Measurements from ENCODE around the gene TNRC6C.
"Not testable (repeated sequence)": the region's sequence is repeated elsewhere in the genome, so short reads cannot be mapped to it uniquely, and the experiment has no call there.

TNRC6C gene

DNA sequence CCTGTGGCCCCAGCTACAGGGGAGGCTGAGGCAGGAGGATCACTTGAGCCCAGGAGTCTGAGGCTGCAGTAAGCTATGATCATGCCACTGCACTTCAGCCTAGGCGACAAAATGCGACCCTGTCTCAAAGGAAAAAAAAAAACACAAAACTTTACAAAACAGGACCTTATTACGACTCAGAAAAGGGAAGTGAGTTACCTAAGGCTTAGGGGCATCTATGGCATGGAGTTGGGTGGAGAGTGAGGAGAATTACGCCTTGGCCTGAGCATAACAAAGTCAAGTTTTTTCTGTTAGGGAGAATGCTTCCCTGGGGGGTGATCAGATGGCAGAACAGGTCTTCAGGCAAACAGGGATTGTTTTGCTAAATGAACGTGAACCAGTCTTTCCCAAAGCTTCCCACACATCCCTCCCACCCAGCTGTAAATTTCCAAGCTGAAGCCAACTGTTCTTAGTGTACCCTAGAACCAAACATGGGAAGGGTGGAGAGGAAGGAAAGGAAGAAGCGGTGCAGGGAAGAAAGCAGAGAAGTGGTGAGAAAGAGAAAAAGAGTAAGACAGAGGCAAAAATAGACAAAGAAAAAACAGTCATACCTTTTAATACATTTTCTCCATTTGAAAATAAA, 24.6 kb upstream of the TNRC6C start:
- DNase-seq, result no peak

DNA sequence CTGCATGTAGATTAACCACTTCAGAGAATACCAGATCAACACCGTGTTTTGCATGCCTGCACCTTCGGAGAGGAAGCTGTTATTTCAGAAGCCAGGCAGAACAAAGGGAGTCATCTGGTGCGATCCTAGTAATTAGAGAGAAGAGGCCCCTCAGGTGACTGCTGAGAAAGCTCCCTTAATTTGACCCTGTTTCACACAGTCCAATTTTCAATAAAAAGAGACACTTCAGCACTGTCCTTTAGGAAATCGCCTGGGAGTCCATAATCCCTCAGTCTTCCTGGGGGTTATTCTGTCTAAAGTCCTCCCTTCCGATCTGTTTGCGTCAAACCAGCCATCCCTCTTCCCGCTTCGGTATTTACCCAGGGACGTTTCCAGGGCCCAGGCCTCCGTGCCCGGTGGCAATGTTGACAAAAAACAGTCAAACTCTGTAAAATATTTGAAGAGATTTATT, 23.4 kb upstream of the TNRC6C start:
- DNase-seq, result no peak

DNA sequence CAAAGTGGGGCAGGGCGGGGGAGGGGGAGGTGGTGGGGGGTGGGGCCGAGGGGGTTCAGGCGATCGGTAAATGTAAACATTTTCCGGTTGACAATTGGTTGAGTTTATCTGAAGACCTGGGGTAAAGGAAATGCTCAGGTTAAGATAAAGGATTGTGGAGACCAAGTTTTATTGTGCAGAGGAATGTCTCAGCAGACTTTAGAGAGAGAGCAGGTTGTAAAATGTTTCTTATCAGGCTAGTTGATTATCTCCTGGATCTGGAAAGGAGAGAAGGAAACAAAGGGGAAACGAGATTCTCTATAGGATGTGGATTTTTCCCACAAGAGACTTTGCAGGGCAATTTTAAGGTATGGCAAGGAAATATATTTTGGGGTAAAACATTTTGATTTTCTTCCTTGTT, 22.8 kb upstream of the TNRC6C start:
- not testable (repeated sequence) for DNase-seq

DNA sequence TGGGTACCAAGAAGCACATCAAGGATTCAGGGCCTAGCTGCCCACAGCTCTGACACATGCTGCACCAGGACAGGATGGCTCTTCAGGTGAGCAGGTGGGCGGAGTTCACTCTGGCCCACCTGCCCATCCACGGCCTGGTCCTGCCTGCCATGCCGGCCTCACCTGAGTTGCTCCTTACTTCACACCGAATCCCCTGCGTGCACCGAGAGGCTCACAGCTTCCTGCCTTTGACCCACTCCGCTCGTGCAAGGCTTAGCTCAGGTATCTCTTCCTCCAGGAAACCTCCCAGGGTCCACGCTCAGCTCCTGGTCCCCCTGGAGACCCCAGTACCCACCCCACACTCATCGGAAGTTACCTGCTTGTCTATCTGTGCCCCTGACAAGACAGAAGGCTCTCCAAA, 21.6 kb upstream of the TNRC6C start:
- no peak for DNase-seq

DNA sequence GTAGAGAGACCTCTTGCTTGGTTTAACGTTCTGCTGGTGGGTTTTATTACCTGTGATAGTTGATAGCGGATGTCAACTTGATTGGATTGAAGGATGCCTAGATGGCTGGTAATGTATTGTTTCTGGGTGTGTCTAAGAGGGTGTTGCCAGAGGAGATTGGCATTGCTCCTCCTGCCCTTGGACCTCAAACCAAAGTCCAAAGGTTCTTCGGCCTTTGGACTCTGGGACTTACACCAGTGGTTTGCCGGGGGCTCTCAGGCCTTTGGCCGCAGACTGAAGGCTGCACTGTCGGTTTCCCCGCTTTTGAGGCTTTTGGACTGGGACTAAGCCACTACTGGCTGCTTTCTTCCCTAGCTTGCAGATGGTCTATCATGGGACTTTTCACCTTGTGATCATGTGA, 17.5 kb upstream of the TNRC6C start:
- no peak for DNase-seq

DNA sequence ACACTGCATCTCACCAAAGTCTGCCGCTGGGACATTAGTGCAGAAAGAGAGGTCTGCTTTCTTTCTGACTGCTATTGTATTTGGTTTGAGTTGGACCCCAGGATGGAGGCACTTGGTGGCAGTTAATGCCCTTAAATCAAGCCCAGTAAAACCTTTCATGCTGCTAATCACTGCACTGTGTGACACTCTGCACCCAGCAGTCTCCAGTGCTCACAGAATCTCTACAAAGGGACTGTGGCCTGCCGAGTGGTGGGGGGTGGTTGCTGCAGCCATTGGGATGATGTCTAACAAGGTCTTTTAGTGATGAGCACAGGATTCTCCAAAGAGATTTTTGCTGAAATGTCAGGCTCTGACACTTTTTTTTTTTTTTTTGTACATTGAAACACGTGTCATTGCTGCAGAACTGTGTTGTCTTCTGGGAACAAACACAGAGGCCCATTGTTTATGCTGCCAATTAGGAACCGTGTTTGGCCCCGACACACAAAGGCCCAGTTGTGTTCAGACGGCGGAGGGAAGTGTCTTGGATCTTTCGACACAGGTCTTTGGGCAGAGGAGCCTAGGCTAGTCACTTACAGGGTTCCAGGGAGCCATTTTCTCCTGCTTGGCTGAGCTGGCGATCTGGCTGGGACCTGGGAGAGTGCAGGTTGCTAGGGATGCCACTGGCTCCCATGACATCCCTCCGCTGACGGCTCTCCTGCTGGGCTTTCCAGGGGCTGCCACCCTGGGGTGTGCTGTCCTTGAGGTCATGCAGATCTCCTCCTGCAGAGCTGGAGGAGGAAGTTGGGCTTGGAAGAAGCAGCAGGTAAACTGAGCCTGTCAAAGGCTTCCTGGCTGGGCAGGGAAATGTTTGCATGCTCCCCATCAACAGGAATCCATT, 16.2 kb upstream of the TNRC6C start:
- DNase-seq, result no peak

DNA sequence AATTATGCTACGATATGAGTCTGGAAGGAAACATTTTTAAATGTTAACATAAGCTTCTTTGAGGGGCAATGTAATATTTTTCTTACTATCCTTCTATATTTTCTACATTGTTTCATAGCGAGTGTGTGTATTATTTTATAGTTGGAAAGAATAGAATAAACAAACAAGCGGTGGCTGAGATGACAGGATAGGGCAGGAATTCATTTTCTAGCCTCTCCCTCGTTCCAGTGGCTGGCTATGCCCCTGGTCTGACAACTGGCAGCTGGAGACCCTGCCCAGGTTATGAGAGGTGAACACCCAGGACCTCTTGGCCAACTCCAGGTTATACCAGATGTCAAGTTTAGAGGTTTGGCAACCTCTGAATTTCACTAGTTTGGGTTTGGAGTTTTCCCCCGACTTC, 14.5 kb upstream of the TNRC6C start:
- DNase-seq, result no peak

DNA sequence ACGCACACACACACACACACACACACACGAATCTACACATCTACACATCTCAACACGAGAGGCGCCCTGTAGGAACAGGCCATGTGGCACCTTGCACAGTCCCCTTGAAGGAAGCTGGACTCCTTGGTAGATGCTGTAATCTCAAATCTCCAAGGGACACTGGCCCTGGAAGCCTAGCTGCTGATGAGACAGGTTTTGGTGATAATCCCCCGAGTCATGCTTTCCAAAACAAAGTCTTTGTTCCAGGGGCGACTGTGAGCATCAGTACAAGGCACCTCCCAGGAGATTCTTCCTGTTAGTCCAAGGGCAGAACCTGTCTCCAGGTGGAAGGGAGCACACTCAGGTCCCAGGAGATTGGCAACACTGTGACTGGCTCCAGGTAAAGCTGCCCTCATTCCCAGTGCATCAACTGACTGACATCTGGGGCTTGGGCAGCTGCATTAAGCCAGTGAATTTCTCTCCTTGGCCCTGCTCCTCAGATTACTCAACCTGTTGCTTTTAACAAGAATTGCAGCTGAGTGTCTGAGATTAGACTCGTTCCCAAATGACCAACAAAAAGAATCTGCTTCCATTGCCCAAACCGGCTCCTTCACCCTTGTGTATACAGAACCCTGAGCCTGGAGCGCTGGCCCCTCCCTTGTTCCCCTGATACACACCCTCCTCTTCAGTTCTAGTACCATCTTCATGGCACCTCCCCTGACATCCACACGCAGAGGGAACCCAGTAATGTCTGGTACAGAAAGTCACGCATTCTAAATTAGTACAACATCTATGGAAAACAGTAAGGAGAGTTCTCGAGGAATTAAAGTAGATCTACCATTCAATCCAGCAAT, 13.9 kb upstream of the TNRC6C start:
- no peak for DNase-seq

DNA sequence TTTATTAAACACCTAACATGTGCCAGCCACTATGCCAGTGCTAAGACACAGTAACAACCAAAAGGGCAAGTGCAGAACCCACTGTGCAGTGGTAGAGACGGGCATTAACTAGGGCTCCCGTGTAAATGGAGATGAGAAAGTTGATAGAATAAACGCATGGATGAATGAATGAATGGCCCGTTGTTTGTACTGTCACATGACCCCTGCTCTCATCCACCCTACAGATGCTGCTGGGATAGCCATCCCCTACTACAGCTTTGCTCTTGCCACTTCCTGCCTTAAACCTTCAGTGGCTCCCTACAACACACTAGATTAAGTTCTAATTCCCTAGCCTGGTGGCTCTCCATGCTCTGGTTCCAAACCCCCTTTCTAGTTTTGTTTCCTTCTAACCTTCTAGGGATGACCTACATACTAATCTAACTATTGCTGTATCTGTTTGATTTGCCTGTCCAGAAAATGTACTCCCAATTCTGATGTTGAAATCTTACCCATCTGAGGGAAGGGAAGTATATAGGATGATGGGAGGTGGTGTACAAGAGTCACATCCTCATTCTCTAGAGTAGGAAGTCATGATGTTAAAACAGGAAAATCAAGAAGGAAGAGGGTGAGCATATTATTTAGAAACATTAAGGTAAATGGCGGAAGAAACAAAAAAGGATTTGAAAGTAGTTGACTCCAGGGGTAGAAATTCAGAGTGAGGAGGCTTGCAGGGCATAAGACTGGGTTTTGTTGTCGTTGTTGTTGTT, 11.4 kb upstream of the TNRC6C start:
- DNase-seq, result no peak

DNA sequence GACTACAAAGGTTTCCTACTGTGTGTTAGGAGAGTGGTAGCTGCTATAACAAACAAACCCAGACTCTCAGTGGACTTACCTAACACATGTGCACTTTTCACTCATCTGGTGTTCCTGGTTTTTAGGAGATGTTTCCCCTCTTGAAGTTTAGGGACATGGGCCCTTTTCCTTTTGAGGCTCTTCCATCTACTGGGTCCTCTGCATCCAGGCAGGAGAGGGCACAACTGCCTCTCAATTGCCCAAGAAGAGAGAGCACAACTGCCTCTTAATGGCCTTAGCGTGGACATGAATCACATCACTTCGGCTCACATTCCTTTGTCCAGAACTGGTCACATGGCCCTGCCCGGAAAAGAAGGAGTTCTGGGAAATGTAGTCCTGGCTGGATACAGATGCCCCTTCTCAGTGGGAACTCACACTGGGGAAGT, 9.8 kb upstream of the TNRC6C start:
- DNase-seq, result no peak

DNA sequence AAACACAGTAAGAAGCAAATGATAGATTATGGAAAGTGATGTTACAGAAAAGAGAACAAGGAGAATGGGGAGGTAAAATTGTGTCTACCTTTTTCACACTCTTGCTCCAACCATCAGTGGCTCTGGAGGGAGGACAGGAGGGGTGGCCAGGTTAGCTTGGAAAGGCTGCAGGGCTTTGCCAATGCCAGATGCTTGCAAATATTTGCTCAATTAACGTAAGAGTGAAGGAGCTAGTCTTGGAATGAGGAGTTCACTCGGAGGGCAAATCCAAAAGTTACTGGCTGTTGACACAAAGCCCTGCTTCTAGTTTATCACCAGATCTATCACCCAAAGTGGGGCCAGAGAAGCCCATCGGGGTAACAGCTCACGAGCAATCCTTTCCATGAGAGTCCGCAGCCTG, 7.4 kb upstream of the TNRC6C start:
- DNase-seq, result no peak

DNA sequence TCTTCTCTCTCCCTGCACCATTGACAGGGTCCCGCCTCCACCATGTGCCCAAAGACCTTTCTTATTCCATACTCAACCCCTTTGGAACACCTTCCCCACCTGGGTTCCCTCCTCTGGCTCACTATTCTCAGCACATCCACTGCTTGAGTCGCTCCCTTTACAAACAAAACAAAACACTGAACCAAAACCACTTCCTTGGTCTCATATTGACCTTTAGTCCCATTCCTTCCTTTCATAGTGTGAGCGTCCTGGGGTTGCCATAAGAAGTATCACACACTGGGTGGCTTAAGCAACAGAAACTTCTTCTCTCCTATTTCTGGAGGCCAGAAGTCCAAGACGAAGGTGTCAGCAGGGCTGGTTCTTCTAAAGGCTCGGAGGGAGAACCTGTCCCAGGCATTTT, 6.1 kb upstream of the TNRC6C start:
- DNase-seq, result no peak

DNA sequence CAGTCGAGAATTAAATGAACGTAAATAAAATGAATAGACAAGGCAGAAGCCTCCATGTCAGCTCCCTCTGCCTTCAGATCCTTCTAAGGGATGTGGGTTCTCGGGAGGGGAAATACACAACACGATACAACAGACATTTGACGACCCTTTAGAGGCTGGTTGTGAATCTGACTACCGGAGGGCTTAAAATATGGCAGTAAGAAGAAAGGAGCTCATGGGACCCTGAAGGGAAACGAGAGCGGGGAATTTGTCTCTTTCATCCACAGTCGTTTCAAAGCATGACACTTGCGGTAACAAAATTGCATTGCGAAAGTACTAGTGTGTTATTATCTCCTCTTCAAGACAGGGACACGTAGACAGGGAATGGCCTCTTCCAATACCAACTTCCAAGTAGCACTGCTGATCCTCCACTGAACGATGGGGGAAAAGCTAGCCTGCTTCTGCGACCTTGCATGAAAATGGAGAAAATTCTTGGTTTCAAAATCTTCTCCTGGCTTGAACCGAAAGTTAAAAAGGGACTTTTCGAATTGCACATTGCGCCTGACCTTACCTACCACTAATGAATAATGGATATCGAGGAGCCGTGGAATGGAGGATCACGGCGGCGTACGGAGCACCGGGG, 1.2 kb upstream of the TNRC6C start:
- no peak for DNase-seq

DNA sequence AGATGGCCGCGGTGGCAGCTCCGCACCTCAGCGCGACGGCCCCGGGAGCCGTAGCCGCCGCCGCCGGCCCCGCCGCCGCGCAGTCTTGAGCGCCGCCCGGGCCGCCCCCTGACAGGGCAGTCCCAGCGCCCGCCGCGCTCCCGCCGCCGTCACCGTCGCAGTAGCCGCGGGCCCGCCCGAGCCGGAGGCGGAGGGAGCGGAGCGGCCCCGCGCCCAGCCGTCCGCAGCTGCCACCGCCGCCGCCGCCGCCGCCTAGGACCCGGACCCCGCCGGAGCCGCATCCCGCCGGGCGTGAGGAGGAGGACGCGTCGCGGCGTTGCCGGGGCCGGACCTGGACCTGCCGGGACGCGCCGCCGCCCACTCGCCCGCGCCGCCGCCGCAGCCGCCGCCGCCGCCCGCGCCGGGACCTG, 218 bp downstream of the TNRC6C start:
- no peak for DNase-seq

DNA sequence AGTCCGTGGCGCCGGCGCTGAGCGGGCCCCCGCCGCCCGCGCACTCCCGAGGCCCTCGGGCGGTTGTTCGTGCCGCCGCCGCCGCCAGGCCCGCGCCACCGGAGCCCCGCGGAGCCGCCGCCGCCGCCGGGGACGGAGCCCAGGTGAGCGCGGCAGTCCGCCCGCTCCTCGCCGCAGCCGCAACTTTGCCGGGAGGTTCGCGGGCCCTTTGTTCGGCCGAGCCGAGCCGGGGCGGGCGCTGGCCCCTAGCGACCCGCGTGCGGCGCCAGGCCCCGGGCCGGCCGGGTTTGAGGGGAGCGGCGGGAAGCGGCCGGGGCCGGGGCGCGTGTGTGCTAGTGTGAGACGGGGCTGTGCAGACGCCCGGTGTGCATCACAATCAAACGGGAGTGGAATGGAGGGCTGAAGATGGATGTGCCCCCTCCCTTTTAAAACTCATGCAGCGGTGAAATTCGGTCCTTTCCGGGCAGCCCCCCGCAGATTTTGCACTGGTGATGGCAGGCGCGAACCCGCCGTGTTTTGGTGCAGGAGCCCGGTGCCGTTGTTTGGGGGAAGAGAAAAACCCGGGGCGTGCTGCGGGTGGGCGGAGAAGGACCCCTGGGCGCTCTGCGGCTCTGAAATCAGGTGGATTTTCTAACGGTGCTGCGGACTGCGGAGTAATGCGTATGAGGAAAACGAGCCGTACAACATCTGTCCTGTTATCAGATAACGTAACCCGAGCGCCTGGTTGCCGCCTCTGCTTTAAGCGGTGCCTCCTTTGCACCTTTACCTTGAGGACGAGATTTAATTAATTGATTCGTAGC, 823 bp downstream of the TNRC6C start:
- DNase-seq, result no peak

DNA sequence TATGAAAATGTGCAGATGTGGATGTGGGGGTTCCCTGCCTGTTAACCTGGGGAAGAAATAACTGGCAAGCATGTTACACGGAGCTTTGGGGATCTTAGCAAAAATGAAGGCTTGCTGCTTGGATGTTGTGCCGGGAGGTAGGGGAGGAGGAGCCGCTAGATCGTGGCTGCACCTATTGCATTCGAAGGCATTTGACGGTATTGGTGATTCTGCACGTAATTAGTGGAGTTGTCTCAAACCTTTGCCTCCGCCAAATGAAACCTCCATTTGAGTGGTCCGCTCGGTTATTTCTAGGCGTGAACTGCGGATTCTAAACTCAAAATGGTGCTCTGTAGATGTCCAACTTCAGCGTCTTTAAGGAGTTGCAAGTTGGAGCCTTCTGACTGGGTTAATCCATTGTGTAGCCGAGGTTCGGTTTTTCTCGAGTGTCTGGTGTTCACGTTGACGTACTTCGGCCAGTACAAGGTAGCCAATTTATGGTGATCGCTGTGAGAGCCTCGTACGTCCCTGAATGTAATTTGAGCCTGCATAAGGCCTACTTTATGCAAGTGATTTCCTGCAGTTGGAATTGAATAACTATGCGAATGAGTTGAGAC, 1.5 kb downstream of the TNRC6C start:
- DNase-seq, result no peak

DNA sequence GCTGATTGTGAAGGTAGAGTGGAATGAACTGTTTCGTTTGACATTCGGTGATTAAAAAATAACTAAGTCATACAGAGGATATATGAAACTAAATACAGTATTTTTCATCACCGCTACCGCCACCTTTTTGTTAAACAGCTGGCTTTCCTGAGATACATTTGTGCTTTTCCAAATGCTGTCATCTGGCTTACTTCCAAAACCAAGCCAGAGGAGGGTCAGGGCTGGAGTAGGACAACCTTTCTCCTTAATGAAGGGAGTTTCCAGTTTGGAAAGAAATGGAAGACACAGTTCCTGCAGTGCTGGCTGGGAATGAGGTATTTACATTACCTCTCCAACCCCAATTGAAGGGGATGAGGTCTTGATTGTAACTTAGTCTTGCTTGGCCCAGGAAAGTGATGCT, 3.2 kb downstream of the TNRC6C start:
- DNase-seq, result no peak

DNA sequence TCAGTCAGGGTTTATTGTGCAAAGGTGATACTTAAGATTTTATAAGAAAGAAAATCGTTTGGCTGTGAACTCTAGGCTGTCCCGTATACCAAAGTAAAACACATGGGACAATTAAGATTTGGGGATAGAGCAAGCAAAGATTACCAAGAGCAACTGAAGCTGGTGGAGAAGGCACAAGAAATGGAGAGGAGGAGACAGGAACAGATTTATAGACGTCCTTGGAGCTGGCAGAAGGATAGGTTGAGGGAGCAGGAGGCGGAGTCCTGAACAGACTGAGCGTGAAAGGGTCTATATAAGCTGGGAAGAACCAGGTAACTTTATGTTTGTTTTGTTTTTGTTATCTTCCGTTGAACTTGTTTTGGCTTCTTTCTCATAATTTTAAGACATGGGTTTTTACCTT, 3.8 kb downstream of the TNRC6C start:
- no peak for DNase-seq

DNA sequence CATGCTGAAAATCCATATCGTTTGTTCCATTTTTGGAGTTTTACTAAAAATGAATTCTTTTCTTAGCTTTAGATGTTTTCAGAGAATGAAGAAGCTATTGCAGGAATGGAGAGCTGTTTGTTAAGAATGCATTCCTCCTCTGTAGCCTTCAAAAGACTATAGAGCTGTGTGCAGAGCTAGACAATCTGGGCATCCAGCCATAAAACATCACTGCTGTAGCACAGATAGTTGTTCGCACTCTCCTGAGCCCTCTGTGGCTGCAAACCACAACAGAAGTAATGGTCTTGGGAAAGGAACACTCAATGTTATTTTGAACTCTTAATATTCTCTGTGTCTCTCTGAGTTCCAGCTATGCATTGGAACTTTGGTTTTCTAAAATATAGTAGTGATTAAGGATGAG, 4.9 kb downstream of the TNRC6C start:
- no peak for DNase-seq

DNA sequence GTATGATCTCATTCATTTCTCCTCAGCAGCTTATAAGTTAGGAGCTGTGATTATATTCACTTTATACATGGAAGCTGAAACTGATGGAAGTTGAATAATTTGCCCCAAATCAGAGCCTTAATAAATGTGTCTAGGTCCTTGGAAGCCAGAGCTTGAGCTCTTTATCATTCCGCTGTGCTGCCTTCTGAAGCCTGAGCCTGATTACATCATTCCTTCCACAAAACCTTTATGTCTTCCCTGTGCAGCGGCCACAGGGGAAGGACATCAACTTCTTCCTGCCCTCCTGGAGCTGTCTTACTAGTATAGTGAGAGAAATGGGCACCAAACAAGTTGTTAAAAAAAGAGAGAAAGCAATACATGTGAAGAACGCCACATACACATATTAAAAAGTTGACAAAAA, 6.8 kb downstream of the TNRC6C start:
- no peak for DNase-seq

DNA sequence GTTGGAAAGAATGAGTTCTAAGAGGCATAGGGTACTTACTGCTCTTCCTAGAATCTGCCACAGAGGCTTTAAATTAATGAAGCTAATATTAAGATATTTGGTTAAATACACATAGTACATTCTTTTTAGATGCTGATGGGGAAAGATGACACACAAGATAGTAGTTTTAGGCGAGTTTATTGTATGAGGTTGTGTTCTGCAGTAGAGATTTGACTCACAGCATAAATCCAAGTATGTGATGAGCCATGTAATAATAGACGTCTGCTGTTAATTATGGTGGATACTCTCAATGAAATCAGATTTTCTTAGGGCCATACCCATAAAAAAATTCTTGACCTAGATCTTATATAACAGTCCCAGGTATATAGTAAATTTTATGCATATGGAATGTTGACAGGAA, 8.0 kb downstream of the TNRC6C start:
- DNase-seq, result no peak

All from NCI-H2081 treated with DMSO at 0.1 percent for 48 hours (cell line).